Stomach (tissue), 9 donors: ENCODE results near the gene PDAP1. TPM values are rescaled to one million over a fixed set of nuclear protein-coding genes. Genes with fewer than 3 reads are reported as not detected.
"Not testable (repeated sequence)": the region's sequence is repeated elsewhere in the genome, so short reads cannot be mapped to it uniquely, and the experiment has no call there.

Experiments
- DNase-seq, 2 donors: peaks; one replicate each; pipeline versions ENCODE4 v3.0.0 to v3.0.0-alpha.2; 2013 to 2019
- H3K27ac ChIP-seq, 5 donors: fragments of 200-600 bp in 4 of 5; sonication (generic) in 4 of 5; one replicate each; pipeline ENCODE4 v1.5.1; 2013 to 2019; ENCODE audit warnings: mild to moderate bottlenecking in 1 of 5, moderate library complexity in 1 of 5
- H3K27me3 ChIP-seq, 3 donors: fragments of 200-600 bp; sonication (generic); one replicate each; pipeline ENCODE4 v1.5.1; 2017 to 2019; ENCODE audit warnings: mixed run types in 1 of 3
- H3K36me3 ChIP-seq, 4 donors: fragments of 200-600 bp; sonication (generic); 1 replicate in 3 of 4; 2 replicates in 1 of 4; pipeline ENCODE4 v1.5.1; 2016 to 2019
- H3K4me1 ChIP-seq, 4 donors: fragments of 200-600 bp; sonication (generic); one replicate each; pipeline ENCODE4 v1.5.1; 2016 to 2019
- H3K4me3 ChIP-seq, 4 donors: fragments of 200-600 bp; sonication (generic) in 3 of 4; one replicate each; pipeline ENCODE4 v1.5.1; 2016 to 2019; ENCODE audit warnings: mild to moderate bottlenecking in 1 of 4
- H3K9me3 ChIP-seq, 4 donors: fragments of 200-600 bp; sonication (generic); one replicate each; pipeline ENCODE4 v1.5.1; 2016 to 2019
- EP300 ChIP-seq: sonication (generic); formaldehyde crosslinking; IDR thresholded peaks from one replicate; pipeline ENCODE4 v1.6.1; 2017; ENCODE audit warnings: antibody characterized with exemption
- POLR2A ChIP-seq, 4 donors: fragments of 450-650 bp; IDR thresholded peaks; one replicate each; pipeline ENCODE4 v1.6.1; 2016; ENCODE audit warnings: antibody characterized with exemption in 4 of 4, control low read depth in 2 of 4, mild to moderate bottlenecking in 1 of 4, moderate library complexity in 1 of 4
- POLR2AphosphoS5 ChIP-seq, 3 donors: sonication (generic); formaldehyde crosslinking; IDR thresholded peaks; one replicate each; pipeline ENCODE4 v1.6.1; 2016; ENCODE audit warnings: antibody characterized with exemption in 3 of 3
- WGBS, 5 donors: extraction: QIAGEN DNeasy Blood & Tissue Kit in 3 of 5; methylation state at CpG; one replicate each; pipeline versions ENCODE4 v1.1.5 to v1.1.7; 2013 to 2018; 5-methylcytosine and 5-hydroxymethylcytosine counted together
- intact Hi-C: fragments of 100-400 bp; cut with DNase I; formaldehyde crosslinking; loops from one replicate; pipeline ENCODE4 v1.15.1; 2023; ENCODE audit warnings: low total_unique reads
- polyA plus RNA-seq, 3 donors: library from polyadenylated mRNA; stranded (reverse); fragments of 200-250 nt; gene quantifications; one replicate each; pipeline ENCODE4 v1.2.3, GENCODE V29; 2013
- total RNA-seq, 5 donors: library from RNA; depleted of rRNA; stranded (reverse); fragments of >200 nt; gene quantifications; one replicate each; pipeline versions ENCODE4 v1.1.0 to v1.2.3, GENCODE V29; 2014 to 2016
- TF ChIP-seq, protein P1 (sequence below), 7 experiments: fragments of 450-650 bp in 4 of 7; fragments of 200-600 bp in 3 of 7; sonication (generic) in 3 of 7; IDR thresholded peaks; one replicate each; pipeline ENCODE4 v1.5.1; 2016 to 2019; ENCODE audit warnings: antibody characterized with exemption in 7 of 7, control low read depth in 2 of 7, mild to moderate bottlenecking in 1 of 7
- donor health status: healthy with polysubstance abuse.
- donor health status: Bipolar disorder and iron deficiency.
- donor health status: healthy.

Gene PDAP1
- total and polyA plus RNA-seq, 8 donors = 22.8 to 153 (median 79.7) TPM

DNA sequence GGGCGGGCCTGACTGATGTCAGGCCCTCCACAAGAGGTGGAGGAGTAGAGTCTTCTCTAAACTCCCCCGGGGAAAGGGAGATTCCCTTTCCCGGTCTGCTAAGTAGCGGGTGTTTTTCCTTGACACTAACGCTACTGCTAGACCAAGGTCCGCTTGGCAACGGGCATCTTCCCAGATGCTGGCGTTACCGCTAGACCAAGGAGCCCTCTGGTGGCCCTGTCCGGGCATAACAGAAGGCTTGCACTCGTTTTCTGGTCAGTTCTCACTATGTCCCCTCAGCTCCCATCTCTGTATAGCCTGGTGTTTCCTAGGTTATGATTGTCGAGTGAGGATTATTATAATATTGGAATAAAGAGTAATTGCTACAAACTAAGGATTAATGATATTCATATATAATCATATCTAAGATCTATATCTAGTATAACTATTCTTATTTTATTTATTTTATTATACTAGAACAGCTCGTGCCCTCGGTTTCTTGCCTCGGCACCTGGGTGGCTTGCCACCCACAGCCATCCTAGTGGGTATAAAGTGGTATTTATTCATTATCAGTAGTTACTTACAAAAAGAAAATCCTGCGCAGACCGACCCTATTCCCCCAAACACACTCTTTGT lies 7.2 kb upstream of the PDAP1 start:
- H3K27ac ChIP-seq, H3K27me3 ChIP-seq, intact Hi-C loops, H3K9me3 ChIP-seq, H3K4me3 ChIP-seq: not testable (repeated sequence)
- DNase-seq = peak; percentile 63 to 80
- Histone ChIP-seq H3K4me1 (peaks cover 0 to 14% (median 3%) of the 10 kb centered on the region in 4 donors), H3K36me3 (peaks cover 75 to 100% (median 100%) of the 10 kb centered on the region in 4 donors)
- WGBS, 5 donors = 56 to 62% (median 59%) methylated on average over 17 of the region's 17 CpGs
- TF ChIP-seq POLR2AphosphoS5 (IDR thresholded peaks at IDR 0.05) = peak in 1 of 3 donors; percentile 47
- TF ChIP-seq, protein P1, sequence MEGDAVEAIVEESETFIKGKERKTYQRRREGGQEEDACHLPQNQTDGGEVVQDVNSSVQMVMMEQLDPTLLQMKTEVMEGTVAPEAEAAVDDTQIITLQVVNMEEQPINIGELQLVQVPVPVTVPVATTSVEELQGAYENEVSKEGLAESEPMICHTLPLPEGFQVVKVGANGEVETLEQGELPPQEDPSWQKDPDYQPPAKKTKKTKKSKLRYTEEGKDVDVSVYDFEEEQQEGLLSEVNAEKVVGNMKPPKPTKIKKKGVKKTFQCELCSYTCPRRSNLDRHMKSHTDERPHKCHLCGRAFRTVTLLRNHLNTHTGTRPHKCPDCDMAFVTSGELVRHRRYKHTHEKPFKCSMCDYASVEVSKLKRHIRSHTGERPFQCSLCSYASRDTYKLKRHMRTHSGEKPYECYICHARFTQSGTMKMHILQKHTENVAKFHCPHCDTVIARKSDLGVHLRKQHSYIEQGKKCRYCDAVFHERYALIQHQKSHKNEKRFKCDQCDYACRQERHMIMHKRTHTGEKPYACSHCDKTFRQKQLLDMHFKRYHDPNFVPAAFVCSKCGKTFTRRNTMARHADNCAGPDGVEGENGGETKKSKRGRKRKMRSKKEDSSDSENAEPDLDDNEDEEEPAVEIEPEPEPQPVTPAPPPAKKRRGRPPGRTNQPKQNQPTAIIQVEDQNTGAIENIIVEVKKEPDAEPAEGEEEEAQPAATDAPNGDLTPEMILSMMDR (IDR thresholded peaks at IDR 0.05) = peak in 5 of 7 experiments; percentile 26 to 75 (median 58)

DNA sequence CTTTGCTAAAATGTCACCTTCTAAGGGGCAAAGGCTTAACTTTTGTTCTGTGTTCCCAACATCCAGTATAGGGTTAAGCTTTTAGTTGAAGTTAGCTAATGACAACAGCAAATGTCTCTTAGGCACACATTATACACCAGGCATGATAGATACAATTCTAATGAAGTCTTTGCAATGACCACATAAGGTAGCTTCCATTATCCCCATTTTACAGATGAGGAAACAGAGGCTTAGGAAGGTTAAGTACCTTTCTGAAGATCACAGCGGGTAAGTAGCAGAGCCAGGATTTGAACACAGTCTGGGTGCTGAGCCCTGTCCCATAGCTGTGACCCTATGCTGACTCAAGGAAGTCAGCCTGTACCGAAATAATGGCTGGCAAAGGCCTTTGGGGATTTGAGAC lies 2.2 kb upstream of the PDAP1 start:
- Histone ChIP-seq H3K9me3 (no peaks in the 10 kb centered on the region), H3K4me3 (peak overlapping the region in 1 of 4 donors; percentile 70), H3K27ac (peak overlapping the region in 1 of 5 donors; percentile 99), H3K27me3 (no peaks in the 10 kb centered on the region), H3K4me1 (peaks cover 24 to 47% (median 40%) of the 10 kb centered on the region in 4 donors), H3K36me3 (peaks cover 30 to 56% (median 55%) of the 10 kb centered on the region in 4 donors)
- no peak for DNase-seq
- intact Hi-C loops = no loop called here
- TF ChIP-seq, protein P1 (IDR thresholded peaks at IDR 0.05) = no peak
- TF ChIP-seq POLR2A (IDR thresholded peaks at IDR 0.05) (no peak), EP300 (no peak), POLR2AphosphoS5 (IDR thresholded peaks at IDR 0.05) (no peak)
- WGBS, 5 donors = 90 to 96% (median 92%) methylated on average over 2 of the region's 2 CpGs

DNA sequence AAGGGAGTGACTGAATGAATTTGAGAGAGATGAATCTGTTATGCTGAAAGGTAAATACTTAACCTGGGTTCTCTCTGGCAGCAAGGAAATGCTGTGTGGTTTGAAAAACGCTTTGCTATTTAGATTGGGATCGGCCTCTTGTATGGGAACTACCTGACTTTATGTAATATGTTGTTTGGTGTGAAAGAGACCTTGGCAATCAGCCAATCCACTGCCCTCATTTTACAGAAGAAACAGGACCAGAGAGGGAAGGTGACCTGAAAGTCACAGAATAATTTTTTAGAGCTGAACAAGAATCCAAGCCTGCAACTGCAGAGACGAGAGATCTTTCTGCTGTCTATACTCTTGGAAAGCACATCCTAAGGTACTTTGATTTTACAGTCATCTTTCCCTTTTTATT lies 1.4 kb upstream of the PDAP1 start:
- H3K27me3 ChIP-seq = no peaks in the 10 kb centered on the region
- WGBS, 5 donors = 20 to 38% (median 34%) methylated on average over 3 of the region's 3 CpGs
- H3K36me3 ChIP-seq = peaks cover 28 to 52% (median 50%) of the 10 kb centered on the region in 4 donors
- H3K27ac ChIP-seq = peak overlapping the region in 4 of 5 donors; percentile 96 to 99 (median 96)
- peak overlapping the region; percentile 70 to 99 (median 78) for H3K4me3 ChIP-seq
- no peaks in the 10 kb centered on the region for H3K9me3 ChIP-seq
- no peak for TF ChIP-seq POLR2AphosphoS5 (IDR thresholded peaks at IDR 0.05)
- no peak for TF ChIP-seq POLR2A (IDR thresholded peaks at IDR 0.05)
- TF ChIP-seq EP300 = no peak
- TF ChIP-seq, protein P1 (IDR thresholded peaks at IDR 0.05) = no peak
- intact Hi-C loops = no loop called here
- DNase-seq = peak in 1 of 2 donors; percentile 41
- H3K4me1 ChIP-seq = peaks cover 24 to 50% (median 48%) of the 10 kb centered on the region in 4 donors

DNA sequence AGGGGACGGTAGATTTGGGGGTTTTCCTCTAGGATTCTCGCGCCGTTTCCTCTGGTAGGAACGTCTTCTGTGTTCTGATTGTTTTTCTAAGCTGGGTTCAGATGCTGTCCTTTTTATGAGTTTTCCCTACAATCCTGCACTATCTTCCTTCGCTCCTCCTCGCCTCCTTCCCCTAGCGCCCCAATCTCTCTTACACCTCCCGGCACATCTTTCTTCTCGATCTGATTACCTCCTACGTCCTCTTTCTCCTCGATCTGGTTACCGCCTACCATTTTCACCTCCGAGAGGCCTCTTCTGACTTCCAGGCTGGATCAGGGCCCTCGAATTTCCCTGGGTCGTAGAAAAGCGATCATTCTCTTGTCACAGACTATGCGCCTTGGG lies 785 bp upstream of the PDAP1 start:
- peaks cover 24 to 57% (median 54%) of the 10 kb centered on the region in 4 donors for H3K4me1 ChIP-seq
- H3K36me3 ChIP-seq = peaks cover 27 to 52% (median 50%) of the 10 kb centered on the region in 4 donors
- 0 to 1% (median 0%) methylated on average over 18 of the region's 18 CpGs for WGBS, 5 donors
- no peaks in the 10 kb centered on the region for H3K27me3 ChIP-seq
- H3K27ac ChIP-seq = peak overlapping the region; percentile 96 to 100 (median 97)
- intact Hi-C loops = no loop called here
- peak overlapping the region; percentile 70 to 99 (median 78) for H3K4me3 ChIP-seq
- H3K9me3 ChIP-seq = no peaks in the 10 kb centered on the region
- DNase-seq = peak in 1 of 2 donors; percentile 44
- TF ChIP-seq POLR2A (IDR thresholded peaks at IDR 0.05) = no peak
- TF ChIP-seq, protein P1 (IDR thresholded peaks at IDR 0.05) = no peak
- TF ChIP-seq POLR2AphosphoS5 (IDR thresholded peaks at IDR 0.05) = no peak
- no peak for TF ChIP-seq EP300
